ENCODE data around the gene LYRM9. TPM values are rescaled to one million over a fixed set of nuclear protein-coding genes. Genes with fewer than 3 reads are reported as not detected.

Gene LYRM9
- total and polyA plus RNA-seq, 2 donors from 2014 or later = 21.7 to 29.1 TPM

- no peaks in the 10 kb centered on the region for H3K9me3 ChIP-seq (ENCODE audit: control insufficient read depth in 2 of 3, insufficient read depth in 1 of 3, low read length in 3 of 3)
- DNase-seq (no peak), FAIRE-seq (no peak)
- no peak overlapping the region for H3K9ac ChIP-seq (ENCODE audit: low read length in 3 of 3)
- no peaks in the 10 kb centered on the region for H3K4me1 ChIP-seq (ENCODE audit: control insufficient read depth in 2 of 3, insufficient read depth in 2 of 3, low read depth in 1 of 3, low read length in 3 of 3)
- no peaks in the 10 kb centered on the region for H3K27me3 ChIP-seq (ENCODE audit: control insufficient read depth, insufficient read depth, low read length)
- intact Hi-C loops (cut with DNase I) = loop anchor here (10.0 kb wide), 1 partner anchor 69 kb away; the partner anchor contains the start of gene NOS2
- no peak overlapping the region for H3K27ac ChIP-seq (ENCODE audit: low read depth in 2 of 2, low read length in 2 of 2)
- TF ChIP-seq, protein P1, sequence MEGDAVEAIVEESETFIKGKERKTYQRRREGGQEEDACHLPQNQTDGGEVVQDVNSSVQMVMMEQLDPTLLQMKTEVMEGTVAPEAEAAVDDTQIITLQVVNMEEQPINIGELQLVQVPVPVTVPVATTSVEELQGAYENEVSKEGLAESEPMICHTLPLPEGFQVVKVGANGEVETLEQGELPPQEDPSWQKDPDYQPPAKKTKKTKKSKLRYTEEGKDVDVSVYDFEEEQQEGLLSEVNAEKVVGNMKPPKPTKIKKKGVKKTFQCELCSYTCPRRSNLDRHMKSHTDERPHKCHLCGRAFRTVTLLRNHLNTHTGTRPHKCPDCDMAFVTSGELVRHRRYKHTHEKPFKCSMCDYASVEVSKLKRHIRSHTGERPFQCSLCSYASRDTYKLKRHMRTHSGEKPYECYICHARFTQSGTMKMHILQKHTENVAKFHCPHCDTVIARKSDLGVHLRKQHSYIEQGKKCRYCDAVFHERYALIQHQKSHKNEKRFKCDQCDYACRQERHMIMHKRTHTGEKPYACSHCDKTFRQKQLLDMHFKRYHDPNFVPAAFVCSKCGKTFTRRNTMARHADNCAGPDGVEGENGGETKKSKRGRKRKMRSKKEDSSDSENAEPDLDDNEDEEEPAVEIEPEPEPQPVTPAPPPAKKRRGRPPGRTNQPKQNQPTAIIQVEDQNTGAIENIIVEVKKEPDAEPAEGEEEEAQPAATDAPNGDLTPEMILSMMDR (IDR thresholded peaks at IDR 0.05; ENCODE audit: borderline replicate concordance, extremely low read depth, insufficient read depth) = no peak
- H3K36me3 ChIP-seq (ENCODE audit: control insufficient read depth in 2 of 3, insufficient read depth in 3 of 3, low read length in 3 of 3) = peaks cover 0 to 4% (median 0%) of the 10 kb centered on the region in 3 donors
- no peak overlapping the region for H3K4me3 ChIP-seq (ENCODE audit: low read length in 3 of 3)
Observed at GRCh38 chr17:27873746-27874145, 19.4 kb downstream of the LYRM9 start.

GRCh38 chr17:27873211-27873610 is 20.0 kb downstream of the LYRM9 start:
- Histone ChIP-seq H3K4me3 (ENCODE audit: low read length in 3 of 3) (no peak overlapping the region), H3K4me1 (ENCODE audit: control insufficient read depth in 2 of 3, insufficient read depth in 2 of 3, low read depth in 1 of 3, low read length in 3 of 3) (no peaks in the 10 kb centered on the region), H3K9ac (ENCODE audit: low read length in 3 of 3) (no peak overlapping the region), H3K27me3 (ENCODE audit: control insufficient read depth, insufficient read depth, low read length) (no peaks in the 10 kb centered on the region), H3K9me3 (ENCODE audit: control insufficient read depth in 2 of 3, insufficient read depth in 1 of 3, low read length in 3 of 3) (no peaks in the 10 kb centered on the region), H3K36me3 (ENCODE audit: control insufficient read depth in 2 of 3, insufficient read depth in 3 of 3, low read length in 3 of 3) (peaks cover 0 to 4% (median 0%) of the 10 kb centered on the region in 3 donors), H3K27ac (ENCODE audit: low read depth in 2 of 2, low read length in 2 of 2) (no peak overlapping the region)
- intact Hi-C loops (cut with DNase I) = loop anchor here (10.0 kb wide), 1 partner anchor 68 kb away; the partner anchor contains the start of gene NOS2
- DNase-seq (no peak), FAIRE-seq (no peak)
- TF ChIP-seq, protein P1 (IDR thresholded peaks at IDR 0.05; ENCODE audit: borderline replicate concordance, extremely low read depth, insufficient read depth) = no peak

- FAIRE-seq = no peak
- H3K27ac ChIP-seq (ENCODE audit: low read depth in 2 of 2, low read length in 2 of 2) = no peak overlapping the region
- H3K9ac ChIP-seq (ENCODE audit: low read length in 3 of 3) = no peak overlapping the region
- no peak overlapping the region for H3K4me3 ChIP-seq (ENCODE audit: low read length in 3 of 3)
- intact Hi-C loops (cut with DNase I) = loop anchor here (10.0 kb wide), 1 partner anchor 68 kb away; the partner anchor contains the start of gene NOS2
- H3K4me1 ChIP-seq (ENCODE audit: control insufficient read depth in 2 of 3, insufficient read depth in 2 of 3, low read depth in 1 of 3, low read length in 3 of 3) = no peaks in the 10 kb centered on the region
- H3K9me3 ChIP-seq (ENCODE audit: control insufficient read depth in 2 of 3, insufficient read depth in 1 of 3, low read length in 3 of 3) = no peaks in the 10 kb centered on the region
- TF ChIP-seq, protein P1 (IDR thresholded peaks at IDR 0.05; ENCODE audit: borderline replicate concordance, extremely low read depth, insufficient read depth) = no peak
- H3K36me3 ChIP-seq (ENCODE audit: control insufficient read depth in 2 of 3, insufficient read depth in 3 of 3, low read length in 3 of 3) = peaks cover 0 to 4% (median 0%) of the 10 kb centered on the region in 3 donors
- no peak for DNase-seq
- H3K27me3 ChIP-seq (ENCODE audit: control insufficient read depth, insufficient read depth, low read length) = no peaks in the 10 kb centered on the region
Observed at GRCh38 chr17:27872776-27873175, 20.4 kb downstream of the LYRM9 start.

- TF ChIP-seq, protein P1 (IDR thresholded peaks at IDR 0.05; ENCODE audit: borderline replicate concordance, extremely low read depth, insufficient read depth) = no peak
- DNase-seq (no peak), FAIRE-seq (no peak)
- Histone ChIP-seq H3K4me3 (ENCODE audit: low read length in 3 of 3) (no peak overlapping the region), H3K9me3 (ENCODE audit: control insufficient read depth in 2 of 3, insufficient read depth in 1 of 3, low read length in 3 of 3) (no peaks in the 10 kb centered on the region), H3K36me3 (ENCODE audit: control insufficient read depth in 2 of 3, insufficient read depth in 3 of 3, low read length in 3 of 3) (peaks cover 0 to 4% (median 0%) of the 10 kb centered on the region in 3 donors), H3K27ac (ENCODE audit: low read depth in 2 of 2, low read length in 2 of 2) (no peak overlapping the region), H3K27me3 (ENCODE audit: control insufficient read depth, insufficient read depth, low read length) (no peaks in the 10 kb centered on the region), H3K4me1 (ENCODE audit: control insufficient read depth in 2 of 3, insufficient read depth in 2 of 3, low read depth in 1 of 3, low read length in 3 of 3) (no peaks in the 10 kb centered on the region), H3K9ac (ENCODE audit: low read length in 3 of 3) (no peak overlapping the region)
- intact Hi-C loops (cut with DNase I) = loop anchor here (10.0 kb wide), 1 partner anchor 67 kb away; the partner anchor contains the start of gene NOS2
Observed at GRCh38 chr17:27871407-27871806, 21.8 kb downstream of the LYRM9 start.
